Adrenal gland (tissue), 12 donors: ENCODE data around the gene IL17A. TPM values are rescaled to one million over a fixed set of nuclear protein-coding genes. Genes with fewer than 3 reads are reported as not detected.

Experiments used
- DNase-seq, 7 donors: peaks; one replicate each; pipeline ENCODE4 v3.0.0-alpha.2; 2019 to 2020
- H3K27ac ChIP-seq, 5 donors: fragments of 200-600 bp; sonication (generic) in 4 of 5; 1 replicate in 3 of 5; 2 replicates in 2 of 5; pipeline versions ENCODE4 v1.5.1 to v1.8.0; 2016 to 2020; ENCODE audit warnings: mild to moderate bottlenecking in 1 of 5
- H3K27me3 ChIP-seq: fragments of 200-600 bp; 2 replicates; pipeline ENCODE4 v1.8.0; 2021
- H3K36me3 ChIP-seq, 2 donors: fragments of 200-600 bp; replicated peaks in 1 of 2; 1 replicate in 1 of 2; 2 replicates in 1 of 2; pipeline versions ENCODE4 v1.5.1 to v1.8.0; 2018 to 2022
- H3K4me1 ChIP-seq, 2 donors: fragments of 200-600 bp; replicated peaks in 1 of 2; 1 replicate in 1 of 2; 2 replicates in 1 of 2; pipeline versions ENCODE4 v1.5.1 to v1.8.0; 2018 to 2021
- H3K4me3 ChIP-seq, 4 donors: fragments of 200-600 bp; sonication (generic) in 3 of 4; one replicate each; pipeline ENCODE4 v1.5.1; 2016 to 2018
- H3K9me3 ChIP-seq, 3 donors: fragments of 200-600 bp; sonication (generic) in 1 of 3; replicated peaks in 1 of 3; 1 replicate in 2 of 3; 2 replicates in 1 of 3; pipeline versions ENCODE4 v1.5.1 to v1.8.0; 2016 to 2021
- CTCF ChIP-seq, 6 experiments: fragments of 450-650 bp in 4 of 6; fragments of 200-600 bp in 2 of 6; sonication (generic) in 1 of 6; IDR thresholded peaks; 1 replicate in 5 of 6; 2 replicates in 1 of 6; pipeline versions ENCODE4 v1.5.1 to v1.8.0; 2016 to 2021; ENCODE audit warnings: antibody characterized with exemption in 6 of 6, mild to moderate bottlenecking in 2 of 6, moderate library complexity in 1 of 6
- POLR2A ChIP-seq, 2 donors: fragments of 450-650 bp; IDR thresholded peaks; one replicate each; pipeline ENCODE4 v1.6.1; 2017; ENCODE audit warnings: antibody characterized with exemption in 2 of 2, mild to moderate bottlenecking in 2 of 2, moderate library complexity in 1 of 2
- WGBS, 4 donors: extraction: QIAGEN DNeasy Blood & Tissue Kit in 2 of 4; methylation state at CpG; one replicate each; pipeline versions ENCODE4 v1.1.5 to v1.1.7; 2013 to 2017; 5-methylcytosine and 5-hydroxymethylcytosine counted together
- intact Hi-C, 2 donors: fragments of 100-400 bp; cut with DNase I; formaldehyde crosslinking; loops; one replicate each; pipeline versions ENCODE4 v1.14.1 to v1.15.0; 2022 to 2023
- polyA plus RNA-seq, 3 donors: library from polyadenylated mRNA; stranded (reverse); fragments of 200-250 nt in 2 of 3; fragments of 350-450 nt in 1 of 3; fragmentation: Illumina TruSeq in 1 of 3; extraction: RNeasy Lipid Tissue Mini Kit (QIAGEN cat#74804) in 1 of 3; gene quantifications; one replicate each; pipeline ENCODE4 v1.2.3, GENCODE V29; 2013 to 2014
- total RNA-seq, 9 donors: library from RNA; depleted of rRNA in 4 of 9; stranded (reverse); fragments of >200 nt in 4 of 9; fragments of 120-200 nt in 1 of 9; fragmentation: NEBNext Ultra II Directional in 1 of 9; extraction: Animal tissue kit (Norgen Biotek cat#: 25700) in 1 of 9; gene quantifications; one replicate each; pipeline versions ENCODE4 v1.1.0 to v1.2.4, GENCODE V29; 2013 to 2023
- donor health status: healthy with polysubstance abuse.
- donor health status: Bipolar disorder and iron deficiency.
- donor health status: DM: yes; HTN: yes; CAD: no.
- donor health status: DM: no; HTN: no; CAD: no.
- donor health status: DM: no; HTN: no; CAD: no.
- donor health status: DM: yes; HTN: yes; CAD: no.

The IL17A gene
- total and polyA plus RNA-seq, 12 donors, result not detected

- intact Hi-C loops, result no loop called here
- WGBS, 4 donors, result 63 to 73% (median 68%) methylated on average over 4 of the region's 4 CpGs
Observed at GRCh38 chr6:52160472-52161104, 25.6 kb upstream of the IL17A start.

GRCh38 chr6:52161689-52162438 is 24.3 kb upstream of the IL17A start:
- H3K27ac ChIP-seq, result no peak overlapping the region
- 55 to 67% (median 61%) methylated on average over 3 of the region's 3 CpGs for WGBS, 4 donors
- intact Hi-C loops, result no loop called here
- no peaks in the 10 kb centered on the region for H3K4me1 ChIP-seq
- no peak overlapping the region for H3K4me3 ChIP-seq
- H3K27me3 ChIP-seq, result no peaks in the 10 kb centered on the region
- H3K9me3 ChIP-seq, result no peaks in the 10 kb centered on the region
- DNase-seq, result no peak
- no peak for TF ChIP-seq CTCF (IDR thresholded peaks at IDR 0.05)
- H3K36me3 ChIP-seq, result no peaks in the 10 kb centered on the region

More at GRCh38 chr6:52160472-52161104, 25.6 kb upstream of the IL17A start:
- no peak for DNase-seq
- Histone ChIP-seq H3K27me3 (no peaks in the 10 kb centered on the region), H3K27ac (no peak overlapping the region), H3K4me1 (no peaks in the 10 kb centered on the region), H3K36me3 (no peaks in the 10 kb centered on the region), H3K9me3 (no peaks in the 10 kb centered on the region), H3K4me3 (no peak overlapping the region)
- TF ChIP-seq POLR2A (IDR thresholded peaks at IDR 0.05) (no peak), CTCF (IDR thresholded peaks at IDR 0.05) (no peak)

- DNase-seq, result no peak
- 49 to 55% (median 52%) methylated on average over 4 of the region's 4 CpGs for WGBS, 4 donors
- intact Hi-C loops, result no loop called here
- TF ChIP-seq CTCF (IDR thresholded peaks at IDR 0.05) (peak in 5 of 6 experiments; percentile 9 to 37 (median 20)), POLR2A (IDR thresholded peaks at IDR 0.05) (no peak)
- Histone ChIP-seq H3K36me3 (no peaks in the 10 kb centered on the region), H3K4me1 (no peaks in the 10 kb centered on the region), H3K9me3 (no peaks in the 10 kb centered on the region), H3K4me3 (no peak overlapping the region), H3K27ac (no peak overlapping the region), H3K27me3 (no peaks in the 10 kb centered on the region)
Observed at GRCh38 chr6:52162940-52163908, 23.0 kb upstream of the IL17A start.
